ENCODE results near the gene SLC16A13. TPM values are rescaled to one million over a fixed set of nuclear protein-coding genes. Genes with fewer than 3 reads are reported as not detected.
A peak's percentile ranks its signal among the peaks of the same experiment; 100 is the strongest.

SLC16A13 gene
- total and polyA plus RNA-seq, 2 of the 8 experiments (the other 6 are each of a cell fraction or from before 2014, with no cell fraction given): 5.4 to 5.8 TPM

DNA sequence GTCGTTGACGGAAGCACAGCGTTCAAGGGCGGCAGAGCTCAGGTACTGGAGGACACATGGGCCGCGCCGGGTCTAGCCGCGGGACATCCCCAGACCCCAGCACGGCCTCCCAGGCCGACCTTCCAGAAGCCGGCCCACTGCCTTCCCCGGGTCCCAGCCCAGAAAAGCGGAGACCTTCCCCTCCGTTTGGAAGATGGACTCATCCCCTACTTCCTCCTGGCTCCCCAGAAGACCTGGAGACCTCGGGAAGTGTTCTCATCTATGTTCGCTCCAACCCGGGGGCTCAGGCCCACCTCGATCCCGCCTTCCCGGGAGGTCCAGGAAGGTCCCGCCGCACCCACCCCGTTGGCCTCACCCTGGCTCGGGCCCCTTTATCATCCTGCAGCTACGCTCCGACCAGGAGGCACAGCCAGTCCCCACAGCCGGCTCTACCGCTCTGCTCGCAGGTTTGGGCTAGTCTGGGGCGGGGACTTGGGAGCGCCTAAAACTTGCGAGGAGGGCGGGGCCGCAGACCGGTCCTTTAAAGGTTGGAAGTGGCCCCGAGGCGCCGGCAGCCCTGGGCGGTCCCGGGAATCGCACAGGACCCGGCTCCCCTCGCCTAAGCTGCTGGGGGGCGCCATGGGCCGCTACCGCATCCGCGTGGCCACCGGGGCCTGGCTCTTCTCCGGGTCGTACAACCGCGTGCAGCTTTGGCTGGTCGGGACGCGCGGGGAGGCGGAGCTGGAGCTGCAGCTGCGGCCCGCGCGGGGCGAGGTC lies 40.1 kb upstream of the SLC16A13 start, which contains the start of gene ALOX12:
Gene ALOX12 (plus strand): TSS at position 550 of the 756 bp plus-strand sequence. CDS start 69 bp downstream, at position 619.
- FAIRE-seq (no peak), DNase-seq (ENCODE audit: low read depth in 1 of 2, low spot score in 2 of 2) (peak in 1 of 2 experiments; percentile 77)
- Histone ChIP-seq H3K9ac (replicated peaks in 1 of 4; ENCODE audit: extremely low read depth in 1 of 4, low read depth in 3 of 4, low read length in 3 of 4) (no peak within 1 kb of the TSS; a peak in 2 of 7 replicates), H2AFZ (ENCODE audit: low read length) (no peak within 1 kb of the TSS), H3K27me3 (replicated peaks in 1 of 4; ENCODE audit: control insufficient read depth in 3 of 4, extremely low read depth in 1 of 4, insufficient read depth in 3 of 4, low read length in 3 of 4) (peaks cover 2 to 39% (median 25%) of the 10 kb centered on the region in 4 experiments), H2BK15ac (ENCODE audit: low read length) (no peak within 1 kb of the TSS), H3K4me2 (ENCODE audit: insufficient read depth in 1 of 2, low read depth in 2 of 2, low read length in 2 of 2) (peak within 1 kb of the TSS; percentile 80 to 84), H4K20me1 (replicated peaks in 1 of 2; ENCODE audit: control insufficient read depth in 1 of 2, insufficient read depth in 2 of 2, low read length in 2 of 2) (peaks cover 1 to 10% of the 10 kb centered on the region in 2 experiments), H2BK5ac (ENCODE audit: low read depth, low read length) (no peak within 1 kb of the TSS), H3K56ac (replicated peaks; ENCODE audit: insufficient read length, low read depth, low read length) (no peak within 1 kb of the TSS), H3K79me2 (ENCODE audit: control insufficient read depth in 1 of 2, insufficient read depth in 2 of 2, low read length in 2 of 2) (no peaks in the 10 kb centered on the region), H3K4me1 (replicated peaks in 1 of 4; ENCODE audit: control insufficient read depth in 3 of 4, insufficient read depth in 4 of 4, low read length in 3 of 4) (peaks cover 0 to 9% (median 1%) of the 10 kb centered on the region in 4 experiments; a peak in 2 of 7 replicates), H3K79me1 (ENCODE audit: low read depth, low read length) (no peaks in the 10 kb centered on the region), H4K8ac (ENCODE audit: extremely low read depth, insufficient read depth, low read length) (peak within 1 kb of the TSS; percentile 79), H2BK12ac (ENCODE audit: low read depth, low read length) (no peak within 1 kb of the TSS), H4K91ac (replicated peaks; ENCODE audit: insufficient read length, low read length) (no peak within 1 kb of the TSS), H3K18ac (ENCODE audit: extremely low read depth, low read length) (peak within 1 kb of the TSS; percentile 32), H3K9me3 (ENCODE audit: insufficient read depth in 2 of 2, low read depth in 1 of 2, low read length in 1 of 2) (no peaks in the 10 kb centered on the region), H4K5ac (ENCODE audit: insufficient read length, low read depth, low read length) (no peak within 1 kb of the TSS), H2AK5ac (ENCODE audit: low read depth, low read length) (no peak within 1 kb of the TSS), H3K4me3 (ENCODE audit: extremely low read depth in 1 of 4, insufficient read depth in 2 of 4, low read depth in 3 of 4, low read length in 4 of 4) (peak within 1 kb of the TSS; percentile 37 to 66 (median 46)), H2BK20ac (ENCODE audit: low read length) (no peak within 1 kb of the TSS), H3K23ac (ENCODE audit: insufficient read length) (no peak within 1 kb of the TSS), H3K14ac (ENCODE audit: insufficient read length) (no peak within 1 kb of the TSS), H3K23me2 (ENCODE audit: low read depth, low read length) (peaks cover 10% of the 10 kb centered on the region; the same call in 1 of the 2 replicates), H3K4ac (replicated peaks; ENCODE audit: insufficient read length, low read depth, low read length) (no peak within 1 kb of the TSS), H3K36me3 (ENCODE audit: control insufficient read depth in 2 of 4, insufficient read depth in 4 of 4, low read length in 3 of 4) (peaks cover 0 to 4% (median 0%) of the 10 kb centered on the region in 4 experiments; a peak in 1 of 8 replicates), H2BK120ac (replicated peaks; ENCODE audit: low read depth, low read length) (no peak within 1 kb of the TSS), H3K27ac (ENCODE audit: low read depth, low read length) (no peak within 1 kb of the TSS)
- ChIA-PET POLR2A (ENCODE audit: partially characterized antibody) (interaction anchor here (0.5 to 1.7 kb wide), 6 partner anchors 7 to 345 kb away, joined by 3 to 5 read pairs (median 3); partner anchors contain the start of genes MED31 and RNASEK), CTCF (ENCODE audit: partially characterized antibody) (interaction anchor here (0.6 to 2.1 kb wide), 18 partner anchors 9 to 493 kb away, joined by 3 to 19 read pairs (median 4); no protein-coding TSS in a partner anchor)
- 10% methylated on average over 32 of the region's 64 CpGs; no CpG with 5 or more reads in 1 of the 2 experiments for WGBS, 2 experiments (ENCODE audit: extremely low coverage in 1 of 2, insufficient coverage in 1 of 2, insufficient read length in 1 of 2, insufficient replicate concordance in 2 of 2, low coverage in 1 of 2, low lambda C conversion rate in 2 of 2, missing lambda C conversion rate in 1 of 2)
- peak; percentile 11; the same call in 1 of the 2 replicates for TF ChIP-seq TBP (IDR thresholded peaks at IDR 0.05; ENCODE audit: low read depth, low read length)
- TF ChIP-seq, protein P1, sequence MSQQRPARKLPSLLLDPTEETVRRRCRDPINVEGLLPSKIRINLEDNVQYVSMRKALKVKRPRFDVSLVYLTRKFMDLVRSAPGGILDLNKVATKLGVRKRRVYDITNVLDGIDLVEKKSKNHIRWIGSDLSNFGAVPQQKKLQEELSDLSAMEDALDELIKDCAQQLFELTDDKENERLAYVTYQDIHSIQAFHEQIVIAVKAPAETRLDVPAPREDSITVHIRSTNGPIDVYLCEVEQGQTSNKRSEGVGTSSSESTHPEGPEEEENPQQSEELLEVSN (IDR thresholded peaks at IDR 0.05): peak; percentile 54
- no peak for TF ChIP-seq SP2 (IDR thresholded peaks at IDR 0.05; ENCODE audit: low read length)
- TF ChIP-seq RNF2 (IDR thresholded peaks at IDR 0.05; ENCODE audit: borderline replicate concordance, low read depth, low read length, missing control alignments, poor library complexity, severe bottlenecking): no peak
- TF ChIP-seq USF2 (IDR thresholded peaks at IDR 0.05; ENCODE audit: low read length): no peak
- TF ChIP-seq CREB1 (IDR thresholded peaks at IDR 0.05): no peak
- 0 out of 2 replicates have a peak, but pooled peaks have one; percentile 28 for TF ChIP-seq PHF8 (conservative IDR thresholded peaks at IDR 0.05; ENCODE audit: low read depth, low read length)
- TF ChIP-seq KDM4A (IDR thresholded peaks at IDR 0.05; ENCODE audit: low read depth, low read length, severe bottlenecking): peak; percentile 92
- no peak for TF ChIP-seq KDM1A (IDR thresholded peaks at IDR 0.05; ENCODE audit: borderline replicate concordance, low read length)

Measured in H1 (cell line).